Measurements from ENCODE around the gene TRIM62.

DNA sequence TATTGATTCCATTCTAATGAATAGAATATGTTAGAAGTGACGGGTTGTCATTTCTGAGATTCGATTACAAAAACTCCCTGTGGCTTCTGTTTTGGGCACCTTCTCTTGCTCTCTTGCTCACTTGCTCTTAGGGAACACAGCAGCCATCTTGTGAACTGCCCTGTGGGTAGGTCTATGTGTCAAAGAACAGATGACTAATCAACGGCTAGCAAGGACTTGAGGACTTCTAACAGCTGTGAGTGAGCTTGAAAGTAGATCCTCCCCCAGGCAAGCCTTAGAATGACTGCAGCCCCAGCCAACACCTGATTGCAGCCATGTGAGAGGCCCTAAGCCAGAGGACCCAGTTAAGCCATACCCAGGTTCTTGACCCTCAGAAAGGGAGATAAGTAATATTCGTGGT is 51.5 kb downstream of the TRIM62 start:
- TF ChIP-seq POLR2A (IDR thresholded peaks at IDR 0.05) (no peak), CTCF (IDR thresholded peaks at IDR 0.05) (no peak)
